Gastrocnemius medialis (tissue), 4 donors: ENCODE data around the gene AIG1.

ENCODE experiments used
- CTCF ChIP-seq, 5 experiments: fragments of 450-650 bp in 3 of 5; fragments of 200-600 bp in 2 of 5; sonication (generic) in 2 of 5; IDR thresholded peaks in 4 of 5; conservative IDR thresholded peaks in 1 of 5; 1 replicate in 4 of 5; 2 replicates in 1 of 5; pipeline ENCODE4 v1.5.1; 2016 to 2019; ENCODE audit warnings: antibody characterized with exemption in 5 of 5, mild to moderate bottlenecking in 3 of 5, moderate library complexity in 3 of 5
- POLR2A ChIP-seq, 2 donors: fragments of 450-650 bp; IDR thresholded peaks; one replicate each; pipeline ENCODE4 v1.6.1; 2017; ENCODE audit warnings: antibody characterized with exemption in 2 of 2, mild to moderate bottlenecking in 2 of 2, moderate library complexity in 2 of 2

DNA sequence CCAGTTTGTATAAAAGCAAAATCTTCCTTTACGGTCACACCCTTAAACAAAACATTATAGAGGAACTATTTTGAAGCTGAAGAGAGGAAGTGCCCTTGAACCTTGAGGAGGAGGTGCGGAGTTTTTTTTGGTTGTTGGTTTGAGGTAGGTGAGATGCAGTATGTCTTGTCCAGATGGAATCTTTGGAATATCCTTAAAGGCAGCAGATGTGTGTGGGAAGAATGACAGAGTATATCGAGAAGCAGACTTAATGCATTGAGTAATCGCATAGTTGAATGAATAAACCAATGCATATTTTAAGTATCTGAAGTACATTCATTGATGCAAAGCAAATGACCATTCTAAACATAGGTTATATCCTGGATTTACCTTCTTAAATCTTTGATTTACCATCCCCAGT lies 49.9 kb downstream of the AIG1 start:
- no peak for TF ChIP-seq CTCF (IDR thresholded peaks at IDR 0.05 in 4 of 5, conservative IDR thresholded peaks at IDR 0.05 in 1 of 5)
- TF ChIP-seq POLR2A (IDR thresholded peaks at IDR 0.05) = no peak
